Heart left ventricle (tissue), 16 donors: ENCODE results near the gene PRRG3. TPM values are rescaled to one million over a fixed set of nuclear protein-coding genes. Genes with fewer than 3 reads are reported as not detected.

Experiments used
- ATAC-seq, 4 donors: fragments of 200-7000 bp; cut with Tn5 transposase; one replicate each; pipeline ENCODE4 v1.9.1; 2020 to 2022; ENCODE audit warnings: moderate library complexity in 4 of 4, mild to moderate bottlenecking in 3 of 4, moderate number of reproducible peaks in 1 of 4
- DNase-seq, 5 donors: peaks; one replicate each; pipeline ENCODE4 v3.0.0-alpha.2; 2020
- H3K27ac ChIP-seq, 12 donors: fragments of 200-600 bp; sonication (generic) in 4 of 12; one replicate each; pipeline versions ENCODE4 v1.5.0 to v1.8.0; 2016 to 2022; ENCODE audit warnings: mild to moderate bottlenecking in 2 of 12
- H3K27me3 ChIP-seq, 9 donors: fragments of 200-600 bp; sonication (generic) in 2 of 9; one replicate each; pipeline versions ENCODE4 v1.5.1 to v1.8.0; 2016 to 2022; ENCODE audit warnings: mild to moderate bottlenecking in 3 of 9
- H3K36me3 ChIP-seq, 9 donors: fragments of 200-600 bp; sonication (generic) in 2 of 9; one replicate each; pipeline versions ENCODE4 v1.5.0 to v1.8.0; 2018 to 2022; ENCODE audit warnings: mild to moderate bottlenecking in 2 of 9
- H3K4me1 ChIP-seq, 12 donors: fragments of 200-600 bp; sonication (generic) in 4 of 12; one replicate each; pipeline versions ENCODE4 v1.5.0 to v1.8.0; 2016 to 2022; ENCODE audit warnings: mild to moderate bottlenecking in 3 of 12
- H3K4me3 ChIP-seq, 12 donors: fragments of 200-600 bp; sonication (generic) in 4 of 12; one replicate each; pipeline versions ENCODE4 v1.5.0 to v1.8.0; 2017 to 2022; ENCODE audit warnings: mild to moderate bottlenecking in 9 of 12, moderate library complexity in 4 of 12
- H3K9me3 ChIP-seq, 12 donors: fragments of 200-600 bp; sonication (generic) in 4 of 12; one replicate each; pipeline versions ENCODE4 v1.5.0 to v1.8.0; 2016 to 2022; ENCODE audit warnings: mild to moderate bottlenecking in 1 of 12
- CTCF ChIP-seq, 12 donors: fragments of 200-600 bp; sonication (generic) in 4 of 12; IDR thresholded peaks; one replicate each; pipeline versions ENCODE4 v1.5.0 to v1.8.0; 2018 to 2022; ENCODE audit warnings: antibody characterized with exemption in 12 of 12, mild to moderate bottlenecking in 5 of 12
- POLR2A ChIP-seq, 2 donors: fragments of 450-650 bp; IDR thresholded peaks; one replicate each; pipeline ENCODE4 v1.6.1; 2017; ENCODE audit warnings: antibody characterized with exemption in 2 of 2, mild to moderate bottlenecking in 2 of 2, moderate library complexity in 2 of 2
- WGBS, 4 donors: extraction: QIAGEN DNeasy Blood & Tissue Kit in 2 of 4; methylation state at CpG; one replicate each; pipeline versions ENCODE4 v1.1.5 to v1.1.7; 2013 to 2018; 5-methylcytosine and 5-hydroxymethylcytosine counted together
- intact Hi-C, 10 donors: fragments of 100-400 bp; cut with DNase I; formaldehyde crosslinking; loops; one replicate each; pipeline versions ENCODE4 v1.11.1 to v1.14.2; 2022
- polyA plus RNA-seq, 2 donors: library from polyadenylated mRNA; stranded (reverse); fragments of 200-250 nt; gene quantifications; one replicate each; pipeline ENCODE4 v1.2.3, GENCODE V29; 2013
- total RNA-seq, 9 donors: library from RNA; depleted of rRNA in 2 of 9; stranded (reverse); fragments of >200 nt in 2 of 9; fragmentation: NEBNext Ultra II Directional in 3 of 9; extraction: Animal tissue kit (Norgen Biotek cat#: 25700) in 3 of 9; gene quantifications; one replicate each; pipeline versions ENCODE4 v1.1.0 to v1.2.4, GENCODE V29; 2016 to 2023
- donor health status: ischemic (EF 13 %, LVEDD 7.1; RV severe dilation, severe dysfunction).
- donor health status: healthy with polysubstance abuse.
- donor health status: DM: no; HTN: yes; CAD: no.
- donor health status: DM: no; HTN: no; CAD: no.
- donor health status: ischemic (EF 25% LVEDD 6.9; RV normal size, moderate dysfunction).
- donor health status: ischemic (EF 25% LVEDD 5.7; RV mildly dilated, moderate dysfunction).
- donor health status: healthy.
- donor health status: DM: yes; HTN: yes; CAD: no.
- donor health status: ischemic (EF 35%, LVEDD 5.7; RV mildly dilated, moderate dysfunction).
- donor health status: nonischemic (EF 11% LVEDD 7.7; RV severe dilation, severe dysfunction).
- donor health status: DM: yes; HTN: yes; CAD: no.
- donor health status: PGD.
- donor health status: ischemic (EF 29% LVEDD 5.4; RV normal size, mild dysfunction).
- donor health status: nonischemic (EF 23%, LVEDD 6.1; RV moderate dilation, normal function).

PRRG3 gene
- total and polyA plus RNA-seq, 11 donors, result 0.61 to 5.7 (median 1.9) TPM

GRCh38 chrX:151743651-151744470 lies 48.6 kb downstream of the PRRG3 start:
- no peak for ATAC-seq
- no peaks in the 10 kb centered on the region for H3K4me1 ChIP-seq
- H3K27me3 ChIP-seq, result peaks cover 0 to 4% (median 0%) of the 10 kb centered on the region in 9 donors
- H3K36me3 ChIP-seq, result no peaks in the 10 kb centered on the region
- DNase-seq, result no peak
- no peaks in the 10 kb centered on the region for H3K9me3 ChIP-seq
- WGBS, 4 donors, result 91 to 96% (median 93%) methylated on average over 21 of the region's 21 CpGs
- no peak for TF ChIP-seq POLR2A (IDR thresholded peaks at IDR 0.05)
- TF ChIP-seq CTCF (IDR thresholded peaks at IDR 0.05), result no peak
- intact Hi-C loops, result no loop called here
- no peak overlapping the region for H3K4me3 ChIP-seq
- no peak overlapping the region for H3K27ac ChIP-seq

- H3K27me3 ChIP-seq, result peaks cover 0 to 10% (median 0%) of the 10 kb centered on the region in 9 donors
- DNase-seq, result no peak
- ATAC-seq, result no peak
- no peaks in the 10 kb centered on the region for H3K36me3 ChIP-seq
- 71 to 89% (median 81%) methylated on average over 6 of the region's 6 CpGs for WGBS, 4 donors
- intact Hi-C loops, result loop anchor here in 1 of 10 donors (5.0 kb wide), 1 partner anchor 887 kb away; no protein-coding TSS in a partner anchor
- no peak overlapping the region for H3K4me3 ChIP-seq
- H3K4me1 ChIP-seq, result no peaks in the 10 kb centered on the region
- TF ChIP-seq CTCF (IDR thresholded peaks at IDR 0.05), result no peak
- no peak for TF ChIP-seq POLR2A (IDR thresholded peaks at IDR 0.05)
- H3K9me3 ChIP-seq, result no peaks in the 10 kb centered on the region
- H3K27ac ChIP-seq, result no peak overlapping the region
These were observed 50.4 kb downstream of the PRRG3 start for GRCh38 chrX:151745651-151746050.

GRCh38 chrX:151746502-151746901 lies 51.2 kb downstream of the PRRG3 start:
- DNase-seq (no peak), ATAC-seq (no peak)
- intact Hi-C loops, result loop anchor here in 1 of 10 donors (5.0 kb wide), 1 partner anchor 886 kb away; no protein-coding TSS in a partner anchor
- no peaks in the 10 kb centered on the region for H3K36me3 ChIP-seq
- no peaks in the 10 kb centered on the region for H3K4me1 ChIP-seq
- 58 to 81% (median 62%) methylated on average over 2 of the region's 2 CpGs for WGBS, 4 donors
- TF ChIP-seq POLR2A (IDR thresholded peaks at IDR 0.05) (no peak), CTCF (IDR thresholded peaks at IDR 0.05) (no peak)
- peaks cover 0 to 14% (median 0%) of the 10 kb centered on the region in 9 donors for H3K27me3 ChIP-seq
- no peaks in the 10 kb centered on the region for H3K9me3 ChIP-seq
- no peak overlapping the region for H3K4me3 ChIP-seq
- H3K27ac ChIP-seq, result no peak overlapping the region

- peaks cover 0 to 22% (median 0%) of the 10 kb centered on the region in 9 donors for H3K27me3 ChIP-seq
- 85 to 95% (median 91%) methylated on average over 5 of the region's 5 CpGs for WGBS, 4 donors
- H3K4me1 ChIP-seq, result peaks cover 0 to 3% (median 0%) of the 10 kb centered on the region in 12 donors
- DNase-seq (no peak), ATAC-seq (no peak)
- H3K4me3 ChIP-seq, result no peak overlapping the region
- H3K27ac ChIP-seq, result no peak overlapping the region
- no peaks in the 10 kb centered on the region for H3K36me3 ChIP-seq
- no peaks in the 10 kb centered on the region for H3K9me3 ChIP-seq
- intact Hi-C loops, result loop anchor here in 9 of 10 donors (2.0 to 10.0 kb wide), 10 partner anchors 224 to 1074 kb away; partner anchors contain the start of genes GABRE (in 1 of the 9) and GABRQ (in 1 of the 9)
- no peak for TF ChIP-seq CTCF (IDR thresholded peaks at IDR 0.05)
- TF ChIP-seq POLR2A (IDR thresholded peaks at IDR 0.05), result no peak
These were observed 55.3 kb downstream of the PRRG3 start for GRCh38 chrX:151750511-151750910.
